HEK293 (cell line): ENCODE data around the gene FSHR.

Source experiments
- CTCF ChIA-PET: fragments of 350-600 bp; formaldehyde crosslinking; extraction: SDS; loops from one replicate; lab custom pipeline; 2021; ENCODE audit warnings: antibody characterized with exemption; lab: Yijun Ruan, JAX
- POLR2A ChIA-PET: fragments of 300-600 bp; formaldehyde crosslinking; extraction: SDS; loops from one replicate; lab custom pipeline; 2020; ENCODE audit warnings: antibody characterized with exemption, inconsistent platforms; lab: Yijun Ruan, JAX
- H3K27ac ChIP-seq: fragments of 200-500 bp; sonication (Bioruptor generic); 2 replicates; pipeline ENCODE4 v1.5.1; 2014; ENCODE audit warnings: low read depth, low read length, control low read depth, inconsistent platforms; ENCODE audit errors: extremely low read depth
- H3K36me3 ChIP-seq, 2 experiments: fragments of 200-500 bp in 1 of 2; sonication (Bioruptor generic) in 1 of 2; 1 replicate in 1 of 2; 2 replicates in 1 of 2; pipeline ENCODE4 v1.5.1; 2014 to 2017; ENCODE audit warnings: inconsistent platforms in 2 of 2, low read length in 2 of 2; ENCODE audit not compliant: control insufficient read depth in 2 of 2, insufficient read depth in 1 of 2
- H3K4me1 ChIP-seq: fragments of 200-500 bp; sonication (Bioruptor generic); 2 replicates; pipeline ENCODE4 v1.5.1; 2014; ENCODE audit warnings: mild to moderate bottlenecking, low read length, inconsistent platforms; ENCODE audit not compliant: control insufficient read depth, insufficient read depth
- H3K4me3 ChIP-seq: 2 replicates; pipeline ENCODE4 v1.5.1; 2011; ENCODE audit warnings: low read depth, mild to moderate bottlenecking, control low read depth, low read length, moderate library complexity
- H3K9me3 ChIP-seq: fragments of 200-500 bp; sonication (Bioruptor generic); 2 replicates; pipeline ENCODE4 v1.5.1; 2014; ENCODE audit warnings: low read depth, low read length, inconsistent platforms; ENCODE audit not compliant: control insufficient read depth, insufficient read depth
- HOXA7 ChIP-seq: sonication (generic); formaldehyde crosslinking; IDR thresholded peaks from 2 replicates; pipeline ENCODE4 v1.8.1; 2022; ENCODE audit warnings: missing genetic modification reagents, borderline replicate concordance
- KLF10 ChIP-seq: fragments of 450-650 bp; IDR thresholded peaks from 2 replicates; pipeline ENCODE4 v1.5.1; 2018; ENCODE audit warnings: missing biosample characterization, mild to moderate bottlenecking, missing genetic modification characterization
- KLF16 ChIP-seq: fragments of 450-650 bp; formaldehyde crosslinking; IDR thresholded peaks from 2 replicates; pipeline ENCODE4 v1.5.1; 2017; ENCODE audit warnings: missing biosample characterization, missing genetic modification characterization
- KLF7 ChIP-seq: fragments of 450-650 bp; formaldehyde crosslinking; IDR thresholded peaks from 2 replicates; pipeline ENCODE4 v1.5.1; 2016; ENCODE audit warnings: missing biosample characterization, missing genetic modification characterization, borderline replicate concordance
- KLF8 ChIP-seq: fragments of 450-650 bp; formaldehyde crosslinking; IDR thresholded peaks from 2 replicates; pipeline ENCODE4 v1.5.1; 2016; ENCODE audit warnings: missing biosample characterization, missing genetic modification characterization
- OVOL3 ChIP-seq: fragments of 450-650 bp; formaldehyde crosslinking; IDR thresholded peaks from 2 replicates; pipeline ENCODE4 v1.5.1; 2016; ENCODE audit warnings: missing biosample characterization, missing genetic modification characterization
- PRDM1 ChIP-seq: fragments of 450-650 bp; formaldehyde crosslinking; IDR thresholded peaks from 2 replicates; pipeline ENCODE4; 2016; ENCODE audit warnings: missing biosample characterization, missing genetic modification characterization
- TRIM28 ChIP-seq: IDR thresholded peaks from 2 replicates; pipeline ENCODE4 v1.6.1; 2011; ENCODE audit warnings: low read length, control low read depth, borderline replicate concordance
- ZNF184 ChIP-seq: fragments of 450-650 bp; IDR thresholded peaks from 2 replicates; pipeline ENCODE4 v1.5.1; 2018; ENCODE audit warnings: missing biosample characterization, mild to moderate bottlenecking, missing genetic modification characterization
- ZNF274 ChIP-seq, 2 experiments: fragments of 200-500 bp in 1 of 2; fragments of 450-650 bp in 1 of 2; sonication (Bioruptor generic) in 1 of 2; formaldehyde crosslinking in 1 of 2; IDR thresholded peaks; 2 replicates each; pipeline versions ENCODE4 v1.5.1 to v1.6.1; 2014 to 2016; ENCODE audit warnings: borderline replicate concordance in 1 of 2, inconsistent platforms in 1 of 2, low read length in 1 of 2, missing biosample characterization in 1 of 2, missing genetic modification characterization in 1 of 2
- ZNF404 ChIP-seq: fragments of 450-650 bp; formaldehyde crosslinking; IDR thresholded peaks from 2 replicates; pipeline ENCODE4 v1.5.1; 2017; ENCODE audit warnings: missing biosample characterization, missing genetic modification characterization
- ZNF501 ChIP-seq: fragments of 450-650 bp; formaldehyde crosslinking; IDR thresholded peaks from 2 replicates; pipeline ENCODE4 v1.5.1; 2016; ENCODE audit warnings: missing biosample characterization, missing genetic modification characterization
- ZNF510 ChIP-seq: fragments of 450-650 bp; formaldehyde crosslinking; IDR thresholded peaks from 2 replicates; pipeline ENCODE4 v1.5.1; 2018; ENCODE audit warnings: mild to moderate bottlenecking, missing genetic modification characterization, missing biosample characterization; ENCODE audit not compliant: insufficient replicate concordance
- ZNF549 ChIP-seq: fragments of 450-650 bp; IDR thresholded peaks from 2 replicates; pipeline ENCODE4 v1.5.1; 2018; ENCODE audit warnings: missing biosample characterization, missing genetic modification characterization, mild to moderate bottlenecking, inconsistent platforms, moderate library complexity
- ZNF560 ChIP-seq: fragments of 450-650 bp; formaldehyde crosslinking; IDR thresholded peaks from 2 replicates; pipeline ENCODE4 v1.5.1; 2017; ENCODE audit warnings: missing biosample characterization, missing genetic modification characterization, borderline replicate concordance
- ZNF785 ChIP-seq: fragments of 450-650 bp; formaldehyde crosslinking; IDR thresholded peaks from 2 replicates; pipeline ENCODE4 v1.5.1; 2016; ENCODE audit warnings: missing biosample characterization, missing genetic modification characterization
- TF ChIP-seq, protein P1 (sequence below): fragments of 450-650 bp; formaldehyde crosslinking; IDR thresholded peaks from 2 replicates; pipeline ENCODE4 v1.5.1; 2016; ENCODE audit warnings: missing biosample characterization, missing genetic modification characterization, borderline replicate concordance
- TF ChIP-seq, protein P2 (sequence below): fragments of 450-650 bp; formaldehyde crosslinking; IDR thresholded peaks from 2 replicates; pipeline ENCODE4 v1.5.1; 2016; ENCODE audit warnings: missing biosample characterization, missing genetic modification characterization
- TF ChIP-seq, protein P3 (sequence below): fragments of 450-650 bp; formaldehyde crosslinking; IDR thresholded peaks from 2 replicates; pipeline ENCODE4 v1.5.1; 2016; ENCODE audit warnings: missing biosample characterization, missing genetic modification characterization
- TF ChIP-seq, protein P4 (sequence below): fragments of 450-650 bp; formaldehyde crosslinking; IDR thresholded peaks from 2 replicates; pipeline ENCODE4 v1.5.1; 2016; ENCODE audit warnings: missing biosample characterization, missing genetic modification characterization

FSHR gene

DNA sequence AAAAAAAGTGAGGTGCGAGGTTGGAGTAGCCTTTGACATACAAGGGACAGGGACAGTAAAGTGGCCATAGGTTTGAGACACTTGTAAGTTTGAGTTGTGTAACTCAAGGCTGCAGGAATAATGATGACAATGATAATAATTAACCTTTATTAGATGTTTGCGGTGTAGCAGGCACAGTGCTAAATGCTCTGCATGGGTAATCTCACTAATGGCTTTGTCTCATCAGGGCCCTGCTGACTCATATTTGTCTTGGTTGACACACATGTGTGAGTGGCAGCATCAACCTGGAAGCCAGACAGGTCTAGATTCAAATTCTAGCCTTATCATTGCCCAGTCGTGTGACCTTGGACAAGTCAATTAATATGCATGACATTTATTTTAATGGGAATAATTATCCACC, 126.2 kb downstream of the FSHR start:
- ChIA-PET CTCF (no interaction called here), POLR2A (no interaction called here)
- Histone ChIP-seq H3K4me1 (no peaks in the 10 kb centered on the region), H3K27ac (no peak overlapping the region), H3K36me3 (no peaks in the 10 kb centered on the region), H3K4me3 (no peak overlapping the region), H3K9me3 (no peaks in the 10 kb centered on the region)
- no peak for TF ChIP-seq PRDM1
- no peak for TF ChIP-seq ZNF501 (tag by site-specific recombination)
- TF ChIP-seq ZNF274 (IDR thresholded peaks at IDR 0.05; ENCODE audit: low read length), result no peak
- TF ChIP-seq ZNF274 (tag by site-specific recombination; IDR thresholded peaks at IDR 0.05; ENCODE audit: borderline replicate concordance), result no peak
- TF ChIP-seq, protein P1, sequence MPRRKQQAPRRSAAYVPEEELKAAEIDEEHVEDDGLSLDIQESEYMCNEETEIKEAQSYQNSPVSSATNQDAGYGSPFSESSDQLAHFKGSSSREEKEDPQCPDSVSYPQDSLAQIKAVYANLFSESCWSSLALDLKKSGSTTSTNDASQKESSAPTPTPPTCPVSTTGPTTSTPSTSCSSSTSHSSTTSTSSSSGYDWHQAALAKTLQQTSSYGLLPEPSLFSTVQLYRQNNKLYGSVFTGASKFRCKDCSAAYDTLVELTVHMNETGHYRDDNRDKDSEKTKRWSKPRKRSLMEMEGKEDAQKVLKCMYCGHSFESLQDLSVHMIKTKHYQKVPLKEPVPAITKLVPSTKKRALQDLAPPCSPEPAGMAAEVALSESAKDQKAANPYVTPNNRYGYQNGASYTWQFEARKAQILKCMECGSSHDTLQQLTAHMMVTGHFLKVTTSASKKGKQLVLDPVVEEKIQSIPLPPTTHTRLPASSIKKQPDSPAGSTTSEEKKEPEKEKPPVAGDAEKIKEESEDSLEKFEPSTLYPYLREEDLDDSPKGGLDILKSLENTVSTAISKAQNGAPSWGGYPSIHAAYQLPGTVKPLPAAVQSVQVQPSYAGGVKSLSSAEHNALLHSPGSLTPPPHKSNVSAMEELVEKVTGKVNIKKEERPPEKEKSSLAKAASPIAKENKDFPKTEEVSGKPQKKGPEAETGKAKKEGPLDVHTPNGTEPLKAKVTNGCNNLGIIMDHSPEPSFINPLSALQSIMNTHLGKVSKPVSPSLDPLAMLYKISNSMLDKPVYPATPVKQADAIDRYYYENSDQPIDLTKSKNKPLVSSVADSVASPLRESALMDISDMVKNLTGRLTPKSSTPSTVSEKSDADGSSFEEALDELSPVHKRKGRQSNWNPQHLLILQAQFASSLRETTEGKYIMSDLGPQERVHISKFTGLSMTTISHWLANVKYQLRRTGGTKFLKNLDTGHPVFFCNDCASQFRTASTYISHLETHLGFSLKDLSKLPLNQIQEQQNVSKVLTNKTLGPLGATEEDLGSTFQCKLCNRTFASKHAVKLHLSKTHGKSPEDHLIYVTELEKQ (tag by site-specific recombination), result no peak
- TF ChIP-seq KLF16 (tag by site-specific recombination), result no peak
- TF ChIP-seq KLF8, result no peak
- TF ChIP-seq ZNF549, result no peak
- TF ChIP-seq ZNF404 (tag by site-specific recombination), result no peak
- TF ChIP-seq, protein P2, sequence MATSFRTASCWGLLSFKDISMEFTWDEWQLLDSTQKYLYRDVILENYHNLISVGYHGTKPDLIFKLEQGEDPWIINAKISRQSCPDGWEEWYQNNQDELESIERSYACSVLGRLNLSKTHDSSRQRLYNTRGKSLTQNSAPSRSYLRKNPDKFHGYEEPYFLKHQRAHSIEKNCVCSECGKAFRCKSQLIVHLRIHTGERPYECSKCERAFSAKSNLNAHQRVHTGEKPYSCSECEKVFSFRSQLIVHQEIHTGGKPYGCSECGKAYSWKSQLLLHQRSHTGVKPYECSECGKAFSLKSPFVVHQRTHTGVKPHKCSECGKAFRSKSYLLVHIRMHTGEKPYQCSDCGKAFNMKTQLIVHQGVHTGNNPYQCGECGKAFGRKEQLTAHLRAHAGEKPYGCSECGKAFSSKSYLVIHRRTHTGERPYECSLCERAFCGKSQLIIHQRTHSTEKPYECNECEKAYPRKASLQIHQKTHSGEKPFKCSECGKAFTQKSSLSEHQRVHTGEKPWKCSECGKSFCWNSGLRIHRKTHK (tag by site-specific recombination), result no peak
- TF ChIP-seq KLF10, result no peak

DNA sequence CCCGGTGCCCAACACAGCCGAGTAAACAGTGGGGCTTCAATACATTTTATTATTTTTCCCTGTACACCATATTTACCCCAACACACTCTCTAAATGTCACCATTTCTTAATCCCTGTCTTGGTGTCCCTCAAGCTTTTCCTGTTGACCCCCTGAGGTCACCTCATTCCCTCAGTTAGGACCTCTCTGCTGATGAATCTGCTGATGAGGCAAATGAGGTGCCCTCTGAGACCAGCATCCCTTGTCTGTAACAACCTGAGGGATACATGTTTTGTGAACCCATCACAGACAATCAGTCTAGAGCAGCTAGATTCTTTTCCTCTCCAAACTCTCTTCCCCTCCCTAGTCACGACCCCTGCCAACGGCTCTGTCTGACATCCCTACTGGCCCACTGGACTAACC, 127.6 kb downstream of the FSHR start:
- Histone ChIP-seq H3K36me3 (no peaks in the 10 kb centered on the region), H3K9me3 (no peaks in the 10 kb centered on the region), H3K27ac (no peak overlapping the region), H3K4me3 (no peak overlapping the region), H3K4me1 (no peaks in the 10 kb centered on the region)
- POLR2A ChIA-PET, result no interaction called here
- CTCF ChIA-PET, result no interaction called here
- TF ChIP-seq HOXA7 (no peak), ZNF560 (no peak), ZNF785 (no peak), TRIM28 (no peak), ZNF510 (tag by site-specific recombination) (no peak), OVOL3 (no peak), ZNF184 (no peak), KLF7 (no peak)
- TF ChIP-seq, protein P3, sequence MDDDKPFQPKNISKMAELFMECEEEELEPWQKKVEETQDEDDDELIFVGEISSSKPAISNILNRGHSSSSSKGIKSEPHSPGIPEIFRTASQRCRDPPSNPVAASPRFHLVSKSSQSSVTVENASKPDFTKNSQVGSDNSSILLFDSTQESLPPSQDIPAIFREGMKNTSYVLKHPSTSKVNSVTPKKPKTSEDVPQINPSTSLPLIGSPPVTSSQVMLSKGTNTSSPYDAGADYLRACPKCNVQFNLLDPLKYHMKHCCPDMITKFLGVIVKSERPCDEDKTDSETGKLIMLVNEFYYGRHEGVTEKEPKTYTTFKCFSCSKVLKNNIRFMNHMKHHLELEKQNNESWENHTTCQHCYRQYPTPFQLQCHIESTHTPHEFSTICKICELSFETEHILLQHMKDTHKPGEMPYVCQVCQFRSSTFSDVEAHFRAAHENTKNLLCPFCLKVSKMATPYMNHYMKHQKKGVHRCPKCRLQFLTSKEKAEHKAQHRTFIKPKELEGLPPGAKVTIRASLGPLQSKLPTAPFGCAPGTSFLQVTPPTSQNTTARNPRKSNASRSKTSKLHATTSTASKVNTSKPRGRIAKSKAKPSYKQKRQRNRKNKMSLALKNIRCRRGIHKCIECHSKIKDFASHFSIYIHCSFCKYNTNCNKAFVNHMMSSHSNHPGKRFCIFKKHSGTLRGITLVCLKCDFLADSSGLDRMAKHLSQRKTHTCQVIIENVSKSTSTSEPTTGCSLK (tag by site-specific recombination), result no peak
- TF ChIP-seq, protein P4, sequence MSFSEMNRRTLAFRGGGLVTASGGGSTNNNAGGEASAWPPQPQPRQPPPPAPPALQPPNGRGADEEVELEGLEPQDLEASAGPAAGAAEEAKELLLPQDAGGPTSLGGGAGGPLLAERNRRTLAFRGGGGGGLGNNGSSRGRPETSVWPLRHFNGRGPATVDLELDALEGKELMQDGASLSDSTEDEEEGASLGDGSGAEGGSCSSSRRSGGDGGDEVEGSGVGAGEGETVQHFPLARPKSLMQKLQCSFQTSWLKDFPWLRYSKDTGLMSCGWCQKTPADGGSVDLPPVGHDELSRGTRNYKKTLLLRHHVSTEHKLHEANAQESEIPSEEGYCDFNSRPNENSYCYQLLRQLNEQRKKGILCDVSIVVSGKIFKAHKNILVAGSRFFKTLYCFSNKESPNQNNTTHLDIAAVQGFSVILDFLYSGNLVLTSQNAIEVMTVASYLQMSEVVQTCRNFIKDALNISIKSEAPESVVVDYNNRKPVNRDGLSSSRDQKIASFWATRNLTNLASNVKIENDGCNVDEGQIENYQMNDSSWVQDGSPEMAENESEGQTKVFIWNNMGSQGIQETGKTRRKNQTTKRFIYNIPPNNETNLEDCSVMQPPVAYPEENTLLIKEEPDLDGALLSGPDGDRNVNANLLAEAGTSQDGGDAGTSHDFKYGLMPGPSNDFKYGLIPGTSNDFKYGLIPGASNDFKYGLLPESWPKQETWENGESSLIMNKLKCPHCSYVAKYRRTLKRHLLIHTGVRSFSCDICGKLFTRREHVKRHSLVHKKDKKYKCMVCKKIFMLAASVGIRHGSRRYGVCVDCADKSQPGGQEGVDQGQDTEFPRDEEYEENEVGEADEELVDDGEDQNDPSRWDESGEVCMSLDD (tag by site-specific recombination), result no peak
